ENCODE measurements around the gene CASQ1.

The CASQ1 gene

DNA sequence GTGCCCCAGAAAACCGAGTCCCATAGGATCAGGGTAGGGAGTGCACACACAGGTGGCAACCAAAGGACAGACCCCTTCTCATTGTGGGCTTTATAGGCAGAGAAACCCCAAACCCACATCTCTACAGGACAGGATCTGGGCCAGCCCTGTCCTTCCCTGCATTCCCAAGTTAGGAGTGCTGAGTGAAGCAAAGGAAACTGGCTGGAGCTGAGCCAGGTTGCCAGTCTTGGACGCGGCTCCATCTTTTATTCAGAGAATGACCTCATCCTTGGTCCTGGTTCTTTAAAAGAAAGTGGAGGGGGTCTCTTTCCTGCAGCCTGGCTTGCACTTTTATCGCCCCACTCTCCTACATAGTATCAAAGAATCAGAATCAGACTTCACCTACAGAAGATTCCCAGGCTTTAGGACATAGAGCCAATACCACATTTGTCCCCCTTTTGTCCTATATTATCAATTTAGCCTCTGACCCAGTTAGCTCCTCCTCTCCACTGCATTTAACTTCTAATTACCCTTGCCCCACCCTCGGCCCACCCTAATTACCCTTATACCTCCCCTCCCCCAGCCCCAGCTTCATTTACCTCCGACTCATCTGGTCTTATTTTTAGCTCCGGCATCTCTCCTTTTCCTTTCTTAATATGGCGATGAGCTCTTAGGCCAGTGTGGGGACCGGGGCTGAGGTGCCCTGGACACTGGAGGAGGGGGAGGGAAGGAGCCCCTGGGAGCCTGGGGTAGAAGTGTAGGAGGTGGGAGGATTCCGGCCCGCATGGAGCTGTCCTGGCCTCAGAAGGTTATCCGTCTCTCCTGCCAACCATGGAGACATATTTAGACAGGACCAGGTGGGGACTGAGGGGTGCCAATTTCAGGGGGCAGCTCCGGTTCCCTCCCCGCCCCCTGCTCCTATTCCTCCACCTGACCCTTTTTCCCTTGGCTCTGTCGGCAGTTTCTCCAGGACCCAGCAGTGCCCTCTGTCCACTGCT, at the start of gene CASQ1:
CASQ1 (plus strand) TSS at position 927 of the 977 bp plus-strand sequence. CDS start 177 bp downstream, outside the sequence.
- DNase-seq (ENCODE audit: low read depth), result no peak

DNA sequence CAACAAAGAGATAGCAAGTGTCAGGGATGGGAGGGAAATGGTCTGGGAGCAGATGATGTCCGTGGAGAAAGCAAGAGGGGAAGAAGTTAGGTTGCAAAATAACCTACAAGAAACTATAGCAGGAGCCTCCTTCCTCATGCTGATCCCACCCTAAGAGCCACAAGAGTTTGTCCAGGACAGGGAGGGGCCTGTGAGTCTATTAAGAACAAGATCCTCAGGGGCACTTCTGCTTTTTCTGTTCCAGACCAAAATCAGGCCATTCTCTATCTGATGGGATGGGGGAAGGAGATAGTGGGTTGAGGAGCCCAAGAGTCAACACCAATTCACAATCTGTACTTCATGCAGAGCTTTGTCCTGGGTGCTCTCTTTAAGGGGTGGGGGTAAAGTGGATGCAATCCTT, 46.7 kb upstream of the CASQ1 start:
- no peak for DNase-seq (ENCODE audit: low read depth)

DNA sequence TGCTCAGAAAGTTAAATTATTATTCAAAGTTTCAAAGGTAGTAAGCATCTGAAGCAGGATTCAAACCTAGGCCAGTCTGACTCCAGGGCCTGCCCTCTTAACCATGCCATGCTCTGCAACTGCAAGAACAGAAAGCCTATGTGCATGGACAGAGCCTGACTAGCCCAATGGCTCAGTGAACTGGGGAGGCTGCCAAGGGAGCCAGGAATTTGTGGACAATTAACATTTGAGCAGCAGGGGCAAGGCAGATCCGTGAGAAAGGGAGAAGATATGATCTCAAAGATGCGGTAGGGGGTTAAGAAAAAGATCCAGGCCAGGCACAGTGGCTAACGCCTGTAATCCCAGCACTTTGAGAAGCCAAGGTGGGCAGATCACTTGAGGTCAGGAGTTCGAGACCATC, 45.5 kb upstream of the CASQ1 start:
- DNase-seq (ENCODE audit: low read depth), result no peak

DNA sequence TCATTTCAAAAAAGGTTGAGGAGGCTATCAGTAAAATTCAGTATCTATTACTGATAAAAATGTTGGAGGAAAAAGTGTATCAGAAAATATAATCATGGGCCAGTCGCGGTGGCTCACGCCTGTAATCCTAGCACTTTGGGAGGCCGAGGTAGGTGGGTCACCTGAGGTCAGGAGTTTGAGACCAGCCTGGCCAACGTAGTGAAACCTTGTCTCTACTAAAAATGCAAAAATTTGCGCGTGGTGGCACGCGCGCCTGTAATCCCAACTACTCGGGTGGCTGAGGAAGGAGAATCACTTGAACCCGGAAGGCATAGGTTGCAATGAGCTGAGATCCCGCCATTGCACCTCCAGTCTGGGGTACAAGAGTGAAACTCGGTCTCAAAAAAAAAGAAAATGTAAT, 44.3 kb upstream of the CASQ1 start:
- DNase-seq (ENCODE audit: low read depth), result no peak

DNA sequence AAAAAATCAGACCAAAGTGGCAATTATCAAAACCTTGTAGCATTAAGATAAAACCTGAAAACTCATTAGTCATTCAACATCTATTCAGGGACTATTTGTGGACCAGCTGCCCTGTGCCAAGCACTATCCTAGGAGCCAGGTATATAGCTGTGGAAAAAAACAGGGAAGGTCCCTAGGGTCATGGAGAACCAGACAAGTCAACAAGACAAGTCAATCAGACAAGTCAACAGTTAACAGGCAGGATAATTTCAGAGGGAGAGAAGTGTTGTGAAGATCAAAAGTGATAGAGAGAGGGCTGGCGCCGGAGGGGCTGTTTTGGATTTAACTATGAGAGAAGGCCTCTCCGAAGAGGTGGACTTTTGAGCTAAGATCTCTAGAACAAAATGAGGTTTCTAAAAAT, 42.3 kb upstream of the CASQ1 start:
- DNase-seq (ENCODE audit: low read depth), result no peak

DNA sequence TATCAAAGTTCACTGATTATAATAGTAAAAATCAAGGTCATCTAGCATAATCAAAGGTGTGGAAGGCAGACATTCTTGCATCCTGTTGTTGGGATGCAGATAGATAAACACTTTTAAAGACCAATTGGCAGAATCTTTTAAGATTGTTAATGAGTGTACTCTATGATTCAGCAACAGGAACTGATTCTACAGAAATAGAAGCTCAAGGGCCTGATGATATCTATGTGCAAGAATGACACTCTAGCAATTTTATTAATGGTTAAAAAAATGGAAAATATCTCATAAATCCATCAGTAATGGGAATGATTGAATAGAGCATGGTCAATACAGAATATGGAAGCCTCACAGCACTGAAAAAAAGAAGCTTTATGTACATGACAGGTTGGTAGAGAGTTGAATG, 41.1 kb upstream of the CASQ1 start:
- DNase-seq (ENCODE audit: low read depth), result no peak

DNA sequence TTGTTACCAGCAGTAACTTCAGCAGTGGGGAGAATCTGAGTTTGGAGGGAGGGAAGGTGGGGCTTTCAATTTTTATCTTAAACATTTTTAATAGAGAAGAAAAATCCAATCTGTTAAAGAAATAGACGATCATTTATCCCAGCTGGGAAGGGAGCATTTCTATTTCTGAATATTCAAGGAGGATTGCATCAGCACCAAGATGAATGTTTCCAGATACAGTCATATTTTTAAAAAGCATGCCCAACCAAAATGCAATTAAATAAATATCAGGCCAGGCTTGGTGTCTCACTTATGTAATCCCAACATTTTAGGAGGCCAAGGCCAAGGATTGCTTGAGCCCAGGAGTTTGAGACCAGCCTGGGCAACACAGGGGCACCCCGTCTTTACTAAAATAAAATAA, 40.7 kb upstream of the CASQ1 start:
- DNase-seq (ENCODE audit: low read depth), result no peak

DNA sequence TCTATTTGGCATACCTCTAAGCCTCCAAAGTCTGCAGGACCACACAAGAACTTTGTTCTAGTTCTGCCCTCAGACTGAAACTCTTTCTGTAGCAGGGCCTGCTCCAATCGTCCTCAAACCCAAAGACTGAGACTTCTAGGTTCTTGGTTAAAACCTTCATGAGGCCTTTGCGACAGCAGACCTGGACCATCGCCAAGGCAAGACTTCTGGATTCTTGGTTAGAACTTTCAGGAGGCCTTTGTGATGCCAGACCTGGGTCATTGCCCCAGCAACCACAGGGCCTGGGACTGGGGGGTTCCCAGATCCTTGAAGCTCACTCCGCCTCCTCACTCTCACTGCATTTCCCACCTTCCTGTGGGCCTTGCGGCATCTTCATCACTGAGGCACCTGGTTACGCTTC, 39.1 kb upstream of the CASQ1 start, which contains the start of gene ATP1A4:
ATP1A4 (plus strand) TSS at position 301 of the 400 bp plus-strand sequence. CDS start 438 bp downstream, outside the sequence.
- no peak for DNase-seq (ENCODE audit: low read depth)

DNA sequence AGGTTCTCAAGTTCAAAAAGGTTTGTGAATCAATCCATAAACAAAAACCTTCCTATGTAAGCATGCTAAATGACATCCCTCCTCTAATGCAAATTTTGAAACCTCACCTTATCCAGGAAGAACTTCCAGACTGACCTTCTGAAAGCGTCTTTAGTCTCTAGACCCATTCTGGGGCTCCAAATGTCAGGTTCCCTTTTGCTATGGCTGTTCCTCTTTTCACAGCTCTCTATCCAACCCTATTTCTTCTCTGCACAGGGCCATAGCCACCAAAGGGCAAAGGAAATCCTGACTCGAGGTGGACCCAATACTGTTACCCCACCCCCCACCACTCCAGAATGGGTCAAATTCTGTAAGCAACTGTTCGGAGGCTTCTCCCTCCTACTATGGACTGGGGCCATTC, 35.6 kb upstream of the CASQ1 start:
- no peak for DNase-seq (ENCODE audit: low read depth)

DNA sequence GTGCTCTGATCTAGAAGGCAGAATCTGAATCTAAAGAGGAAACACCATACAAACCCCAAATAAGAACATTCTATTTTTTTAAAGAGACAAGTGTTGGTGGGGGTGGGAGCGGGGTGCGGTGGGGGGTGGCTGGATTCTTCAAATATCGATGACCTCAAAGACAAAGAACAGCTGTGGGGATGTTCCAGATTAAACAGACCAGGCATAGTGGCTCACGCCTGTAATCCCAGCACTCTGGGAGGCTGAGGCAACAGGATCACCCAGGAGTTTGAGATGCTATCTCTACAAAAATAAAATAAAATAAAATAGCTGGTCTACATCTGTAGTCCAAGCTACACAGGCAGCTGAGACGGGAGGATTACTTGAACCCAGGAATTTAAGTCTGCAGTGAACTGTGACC, 34.0 kb upstream of the CASQ1 start:
- no peak for DNase-seq (ENCODE audit: low read depth)

DNA sequence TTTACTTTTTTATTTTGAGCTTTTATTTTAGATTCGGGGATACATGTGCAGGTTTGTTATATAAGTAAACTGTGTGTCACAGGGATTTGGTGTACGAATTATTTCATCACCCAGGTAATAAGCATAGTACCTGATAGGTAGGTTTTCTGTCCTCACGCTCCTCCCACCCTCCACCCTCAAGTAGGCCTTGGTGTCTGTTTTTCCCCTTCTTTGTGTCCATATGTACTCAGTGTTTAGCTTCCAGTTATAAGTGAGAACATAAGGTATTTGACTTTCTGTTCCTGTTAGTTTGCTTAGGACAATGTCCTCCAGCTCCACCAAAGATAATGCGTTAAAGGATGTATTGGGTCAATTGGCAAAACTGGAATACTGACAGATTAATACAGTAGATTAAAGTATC, 33.2 kb upstream of the CASQ1 start:
- no peak for DNase-seq (ENCODE audit: low read depth)

DNA sequence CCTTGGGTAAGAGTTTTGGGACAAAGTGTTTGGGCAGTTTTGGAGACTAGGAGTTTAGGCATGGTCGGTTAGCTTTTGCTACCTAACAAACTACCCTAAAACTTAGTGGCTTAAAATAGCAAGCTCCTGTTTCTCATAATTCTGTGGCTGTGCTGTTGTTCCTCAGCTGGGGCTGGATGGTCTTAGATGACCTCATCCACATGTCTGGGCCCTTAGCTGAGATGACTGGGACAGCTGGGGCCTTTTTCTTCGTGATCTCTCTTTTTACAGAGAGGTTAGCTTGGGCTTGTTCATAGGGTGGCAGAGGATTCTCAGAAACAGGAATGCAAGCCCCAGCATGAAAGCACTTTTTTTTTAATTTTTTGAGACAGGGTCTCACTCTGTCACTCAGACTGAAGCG, 32.3 kb upstream of the CASQ1 start:
- no peak for DNase-seq (ENCODE audit: low read depth)

DNA sequence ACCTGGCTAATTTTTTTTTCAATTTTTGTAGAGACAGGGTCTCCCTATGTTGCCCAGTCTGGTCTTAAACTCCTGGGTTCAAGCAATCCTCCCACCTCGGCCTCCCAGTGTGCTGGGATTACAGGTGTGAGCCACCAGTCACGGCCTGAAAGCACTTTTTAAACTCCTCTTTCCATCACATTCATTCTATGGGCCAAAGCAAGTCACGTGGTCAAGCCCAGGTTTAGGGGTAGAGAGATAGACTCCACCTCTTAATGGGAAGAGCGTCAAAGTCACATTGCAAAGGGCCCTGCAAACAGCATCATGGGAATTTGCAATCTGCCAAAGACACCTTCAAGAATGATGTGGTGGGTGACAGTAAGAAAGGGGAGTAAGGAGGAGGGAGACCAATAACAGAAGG, 31.8 kb upstream of the CASQ1 start:
- DNase-seq (ENCODE audit: low read depth), result no peak

DNA sequence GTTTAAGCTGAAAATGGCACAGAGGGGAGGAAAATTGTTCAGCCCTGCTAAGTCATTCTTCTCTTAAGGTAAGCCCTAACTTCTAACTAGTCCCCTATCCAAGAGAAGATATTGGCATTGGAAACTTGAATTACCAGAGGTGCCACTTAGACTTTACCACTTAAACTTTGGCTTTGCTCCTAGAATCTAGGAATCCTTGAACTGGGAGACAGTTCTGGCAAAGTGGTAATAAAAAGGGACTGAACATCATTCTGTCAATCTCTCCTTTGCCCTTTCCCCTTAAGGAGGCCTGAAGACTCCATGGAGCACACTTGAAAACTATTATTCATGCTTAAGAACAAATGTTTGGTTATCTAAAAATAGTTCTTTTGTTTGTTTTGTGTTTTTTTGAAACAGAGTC, 30.5 kb upstream of the CASQ1 start:
- DNase-seq (ENCODE audit: low read depth), result no peak

DNA sequence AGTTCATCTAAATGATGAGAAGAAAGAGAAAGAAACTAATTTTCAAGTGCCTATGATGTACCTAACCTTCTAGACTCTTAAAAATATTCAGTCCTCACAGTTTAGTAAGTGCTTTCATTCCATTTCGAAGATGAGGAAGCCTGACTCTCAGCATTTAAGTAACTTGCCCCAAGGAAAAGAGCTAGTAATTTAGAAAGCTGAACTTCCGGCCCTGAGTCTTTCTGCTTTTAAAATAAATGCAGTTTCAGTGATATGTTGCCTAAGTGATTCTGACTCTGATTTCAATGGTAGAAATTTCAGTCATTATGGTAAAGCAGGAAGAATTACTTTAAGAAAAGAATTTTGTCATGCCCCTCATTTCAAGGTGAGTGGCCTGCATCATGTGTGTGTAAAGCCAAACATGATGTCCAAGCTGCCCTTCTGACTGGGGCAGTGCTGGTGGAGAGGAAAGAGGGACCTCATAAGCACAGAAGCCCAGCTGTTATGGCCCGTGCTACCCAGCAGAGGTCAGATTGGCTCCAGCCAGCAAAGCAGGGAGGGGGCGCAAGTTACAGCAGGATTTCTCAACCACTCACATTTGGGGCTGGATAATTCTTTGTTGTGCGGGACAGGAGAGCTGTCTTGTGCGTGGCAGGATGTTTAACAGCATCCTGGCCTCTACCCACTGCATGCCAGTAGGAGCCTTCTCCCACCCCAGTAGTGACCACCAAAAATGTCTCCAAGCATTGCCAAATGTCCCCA, 28.2 kb upstream of the CASQ1 start:
- DNase-seq (ENCODE audit: low read depth), result no peak

DNA sequence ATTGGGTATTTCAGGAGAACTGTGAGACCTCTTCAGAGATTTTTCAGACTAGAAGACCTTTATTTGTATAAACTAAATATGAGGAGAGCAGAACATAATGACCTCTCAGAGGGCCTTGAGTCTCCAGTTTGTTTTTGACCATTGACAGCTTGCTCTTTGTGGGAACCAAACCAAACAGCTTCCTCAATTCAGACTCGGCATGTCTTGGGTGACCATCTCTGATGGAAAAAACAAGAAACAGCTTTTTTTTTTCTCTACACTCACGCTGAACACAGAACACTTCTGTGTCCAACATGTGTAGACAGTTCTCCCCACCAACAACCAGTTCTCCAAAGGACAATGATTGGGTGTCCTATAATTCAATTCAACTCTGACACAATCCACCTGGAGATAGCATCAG, 27.4 kb upstream of the CASQ1 start:
- no peak for DNase-seq (ENCODE audit: low read depth)

DNA sequence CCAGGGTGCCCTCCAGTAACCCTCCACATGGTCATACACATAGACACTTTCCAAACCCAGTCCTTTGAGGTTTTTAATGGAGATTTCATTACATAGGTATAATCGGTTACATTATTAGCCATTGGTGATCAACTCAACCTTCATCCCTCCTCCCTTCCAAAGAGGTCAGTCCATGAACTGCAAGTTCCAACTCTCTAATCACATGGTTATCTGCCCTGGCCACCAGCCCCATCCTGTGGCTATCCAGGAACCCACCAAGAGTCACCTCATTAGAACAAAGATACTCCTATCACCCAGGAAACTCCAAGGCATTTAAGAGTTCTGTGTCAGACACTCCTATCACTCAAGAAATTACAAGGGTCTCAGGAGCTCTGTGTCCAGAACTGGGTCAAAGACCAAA, 26.8 kb upstream of the CASQ1 start:
- DNase-seq (ENCODE audit: low read depth), result no peak

DNA sequence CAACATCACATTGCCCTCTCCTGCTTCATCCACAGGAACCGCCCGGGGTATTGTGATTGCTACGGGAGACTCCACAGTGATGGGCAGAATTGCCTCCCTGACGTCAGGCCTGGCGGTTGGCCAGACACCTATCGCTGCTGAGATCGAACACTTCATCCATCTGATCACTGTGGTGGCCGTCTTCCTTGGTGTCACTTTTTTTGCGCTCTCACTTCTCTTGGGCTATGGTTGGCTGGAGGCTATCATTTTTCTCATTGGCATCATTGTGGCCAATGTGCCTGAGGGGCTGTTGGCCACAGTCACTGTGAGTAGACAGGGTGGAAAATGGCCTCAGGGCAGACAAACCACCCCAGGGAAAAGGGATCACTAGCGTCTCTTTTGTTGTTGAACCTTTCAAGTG, 26.3 kb upstream of the CASQ1 start:
- DNase-seq (ENCODE audit: low read depth), result no peak

DNA sequence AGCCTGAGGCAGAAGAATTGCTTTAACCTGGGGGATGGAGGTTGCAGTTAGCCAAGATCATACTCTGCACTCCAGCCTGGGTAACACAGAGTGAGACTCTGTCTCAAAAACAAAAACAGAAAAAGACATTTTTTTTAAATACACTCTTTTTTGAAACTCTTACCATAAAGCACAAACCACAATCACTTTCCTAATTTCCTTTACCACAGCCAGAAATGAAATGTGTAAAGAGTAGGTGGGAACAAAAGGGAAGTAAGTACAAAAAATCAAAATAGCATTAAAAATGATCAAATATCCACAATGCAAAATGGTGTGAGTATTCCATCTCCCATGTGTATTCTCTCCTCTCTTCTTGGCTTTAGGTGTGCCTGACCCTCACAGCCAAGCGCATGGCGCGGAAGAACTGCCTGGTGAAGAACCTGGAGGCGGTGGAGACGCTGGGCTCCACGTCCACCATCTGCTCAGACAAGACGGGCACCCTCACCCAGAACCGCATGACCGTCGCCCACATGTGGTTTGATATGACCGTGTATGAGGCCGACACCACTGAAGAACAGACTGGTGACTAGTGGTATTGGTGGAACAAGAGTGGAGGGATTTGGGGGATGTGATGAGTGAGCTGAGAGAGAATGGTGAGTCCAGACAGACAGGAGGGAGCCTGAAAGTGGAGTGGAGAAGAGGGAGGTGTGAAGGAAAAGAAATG, 24.1 kb upstream of the CASQ1 start:
- DNase-seq (ENCODE audit: low read depth), result no peak

DNA sequence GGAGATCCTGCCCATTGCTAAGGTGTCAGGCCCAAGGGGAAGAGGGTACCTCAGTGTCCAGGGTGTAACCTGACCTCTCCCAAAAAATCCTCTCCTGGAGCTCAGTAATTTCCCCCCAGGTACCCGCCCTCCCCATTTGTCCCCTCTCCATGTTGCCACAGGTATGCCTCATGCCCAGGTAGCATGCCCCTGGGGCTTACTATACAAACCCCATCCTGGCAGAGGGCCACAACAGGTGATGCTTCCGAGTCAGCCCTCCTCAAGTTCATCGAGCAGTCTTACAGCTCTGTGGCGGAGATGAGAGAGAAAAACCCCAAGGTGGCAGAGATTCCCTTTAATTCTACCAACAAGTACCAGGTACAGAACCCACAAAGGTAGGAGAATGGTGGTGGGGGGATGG, 23.3 kb upstream of the CASQ1 start:
- DNase-seq (ENCODE audit: low read depth), result no peak

DNA sequence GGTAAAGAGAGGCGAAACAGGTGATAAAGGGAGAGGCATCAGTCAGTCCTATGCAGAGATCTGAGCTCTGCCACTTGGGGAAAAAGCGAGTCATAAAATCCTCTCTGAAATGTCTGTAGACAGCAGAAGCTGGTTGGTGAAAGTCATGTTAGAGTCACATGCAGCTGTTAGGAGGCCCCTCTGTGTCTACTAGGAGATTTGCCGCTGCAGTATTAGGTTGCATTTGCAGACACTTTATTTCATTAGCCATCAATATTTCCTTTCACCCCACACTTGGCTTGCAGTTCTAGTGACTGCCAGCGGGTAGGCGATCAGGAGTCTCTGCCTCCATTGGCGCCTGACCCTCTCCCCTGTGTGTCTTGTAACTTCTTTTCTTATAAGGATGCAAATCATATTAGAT, 22.8 kb upstream of the CASQ1 start:
- no peak for DNase-seq (ENCODE audit: low read depth)

DNA sequence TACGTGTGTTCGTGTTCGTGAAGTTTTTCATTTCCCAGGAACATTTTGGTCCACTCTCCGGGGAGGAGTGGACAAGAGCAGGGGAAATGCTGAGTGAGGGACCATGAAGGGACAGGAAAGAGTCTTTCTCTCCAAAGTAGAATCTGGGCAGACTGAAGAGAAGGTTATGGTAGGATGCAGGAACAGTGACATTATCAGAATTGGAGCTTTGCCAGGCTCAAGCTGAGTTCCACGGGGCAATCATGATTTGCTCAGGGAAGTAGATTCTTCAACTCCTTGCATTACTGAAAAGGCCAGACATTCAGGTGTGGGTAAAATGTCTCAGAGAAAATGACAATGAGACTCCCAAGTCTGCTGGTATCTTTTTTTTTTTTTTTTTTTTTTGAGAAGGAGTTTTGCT, 22.4 kb upstream of the CASQ1 start:
- no peak for DNase-seq (ENCODE audit: low read depth)

All from stimulated activated CD4-positive, alpha-beta T cell treated with anti-CD3 and anti-CD28 coated beads, Interleukin-2, amount 100 ng/mL, for 4 hours (primary cell).